Naive thymus-derived CD4-positive, alpha-beta T cell (primary cell): ENCODE measurements around the gene AP2A2. TPM values are rescaled to one million over a fixed set of nuclear protein-coding genes. Genes with fewer than 3 reads are reported as not detected.

Source experiments
- ATAC-seq: fragments of 150-1000 bp; cut with Tn5 transposase; 2 replicates; pipeline ENCODE4 v1.10.0; 2021; ENCODE audit warnings: mild to moderate bottlenecking, moderate library complexity
- CTCF ChIA-PET: fragments of 350-600 bp; sonication (Branson Sonifier 250); formaldehyde crosslinking; loops from one replicate; lab custom pipeline; 2021; ENCODE audit warnings: antibody characterized with exemption; lab: Charles Lee
- POLR2A ChIA-PET: fragments of 350-600 bp; sonication (Branson Sonifier 250); formaldehyde crosslinking; loops from one replicate; lab custom pipeline; 2021; ENCODE audit warnings: antibody characterized with exemption, inconsistent platforms; lab: Charles Lee
- DNase-seq, 9 donors: peaks; one replicate each; pipeline versions ENCODE4 v3.0.0 to v3.0.0-alpha.2; 2020 to 2022; ENCODE audit warnings: mixed read lengths in 1 of 9
- H3K27ac ChIP-seq: one replicate; pipeline ENCODE4 v1.7.0; 2013; ENCODE audit warnings: mild to moderate bottlenecking, low read depth, low read length, moderate library complexity
- H3K27me3 ChIP-seq, 2 donors: one replicate each; pipeline ENCODE4 v1.7.0; 2013; ENCODE audit warnings: low read length in 2 of 2, mild to moderate bottlenecking in 2 of 2, moderate library complexity in 2 of 2; ENCODE audit not compliant: control insufficient read depth in 2 of 2, insufficient read depth in 2 of 2
- H3K36me3 ChIP-seq, 3 experiments: 1 replicate in 2 of 3; 2 replicates in 1 of 3; pipeline ENCODE4 v1.7.0; 2013; ENCODE audit warnings: low read length in 3 of 3, mild to moderate bottlenecking in 3 of 3, moderate library complexity in 1 of 3; ENCODE audit not compliant: insufficient read depth in 3 of 3, control insufficient read depth in 2 of 3
- H3K4me1 ChIP-seq, 2 donors: one replicate each; pipeline ENCODE4 v1.7.0; 2013; ENCODE audit warnings: low read length in 2 of 2, mild to moderate bottlenecking in 2 of 2, moderate library complexity in 1 of 2; ENCODE audit not compliant: control insufficient read depth in 2 of 2, insufficient read depth in 2 of 2
- H3K4me3 ChIP-seq: 2 replicates; pipeline ENCODE4 v1.7.0; 2013; ENCODE audit warnings: mild to moderate bottlenecking, low read length
- H3K9me3 ChIP-seq, 3 experiments: 1 replicate in 2 of 3; 2 replicates in 1 of 3; pipeline ENCODE4 v1.7.0; 2013; ENCODE audit warnings: low read length in 3 of 3; ENCODE audit not compliant: control insufficient read depth in 2 of 3
- H3K27ac Mint-ChIP-seq, 9 donors: one replicate each; pipeline ENCODE4 v1.8.0; 2020 to 2022; ENCODE audit warnings: mixed read lengths in 9 of 9, mild to moderate bottlenecking in 8 of 9, moderate library complexity in 5 of 9, inconsistent platforms in 2 of 9
- H3K27me3 Mint-ChIP-seq, 5 donors: one replicate each; pipeline ENCODE4 v1.8.0; 2021 to 2022; ENCODE audit warnings: mixed read lengths in 5 of 5, mild to moderate bottlenecking in 1 of 5
- H3K36me3 Mint-ChIP-seq, 5 donors: one replicate each; pipeline ENCODE4 v1.8.0; 2020 to 2022; ENCODE audit warnings: mixed read lengths in 5 of 5, mild to moderate bottlenecking in 3 of 5, inconsistent platforms in 1 of 5
- H3K4me1 Mint-ChIP-seq, 7 donors: one replicate each; pipeline ENCODE4 v1.8.0; 2020 to 2022; ENCODE audit warnings: mixed read lengths in 7 of 7, mild to moderate bottlenecking in 3 of 7, inconsistent platforms in 1 of 7
- H3K4me3 Mint-ChIP-seq, 10 donors: one replicate each; pipeline ENCODE4 v1.8.0; 2020 to 2022; ENCODE audit warnings: mild to moderate bottlenecking in 10 of 10, mixed read lengths in 10 of 10, moderate library complexity in 6 of 10, inconsistent platforms in 2 of 10
- H3K9me3 Mint-ChIP-seq, 11 donors: one replicate each; pipeline ENCODE4 v1.8.0; 2020 to 2022; ENCODE audit warnings: mixed read lengths in 11 of 11, mild to moderate bottlenecking in 4 of 11, inconsistent platforms in 1 of 11, moderate library complexity in 1 of 11
- intact Hi-C, 2 donors: fragments of 100-400 bp; cut with micrococcal nuclease; formaldehyde crosslinking; loops; one replicate each; pipeline ENCODE4 v1.15.1; 2023
- polyA plus RNA-seq, 2 donors: library from polyadenylated mRNA; unstranded; fragments of 300-500 nt; fragmentation: Illumina TruSeq; gene quantifications; one replicate each; pipeline ENCODE4 v1.2.3, GENCODE V29; 2021
- total RNA-seq, 6 experiments: library from RNA in 5 of 6; stranded (reverse) in 5 of 6; gene quantifications; 1 replicate in 5 of 6; 2 replicates in 1 of 6; pipeline ENCODE4 v1.2.3 and lab custom pipeline; 2021 to 2026

AP2A2 gene
- total and polyA plus RNA-seq, 7 experiments from 2014 or later, result 8.7 to 93.3 (median 79.3) TPM

- DNase-seq (no peak), ATAC-seq (no peak)
- Histone ChIP-seq H3K27ac (no peak overlapping the region), H3K36me3 (peaks cover 0 to 23% (median 0%) of the 10 kb centered on the region in 3 experiments), H3K9me3 (peaks cover 0 to 13% (median 0%) of the 10 kb centered on the region in 3 experiments), H3K27me3 (no peaks in the 10 kb centered on the region), H3K4me3 (no peak overlapping the region), H3K4me1 (peaks cover 0 to 5% of the 10 kb centered on the region in 2 donors)
- Mint-ChIP-seq H3K27me3 (no peaks in the 10 kb centered on the region), H3K36me3 (peaks cover 0 to 31% (median 10%) of the 10 kb centered on the region in 5 donors), H3K9me3 (peaks cover 0 to 11% (median 3%) of the 10 kb centered on the region in 11 donors), H3K4me3 (no peak overlapping the region), H3K4me1 (peaks cover 4 to 54% (median 46%) of the 10 kb centered on the region in 7 donors), H3K27ac (peak overlapping the region in 1 of 9 donors; percentile 77)
- ChIA-PET POLR2A (no interaction called here), CTCF (interaction anchor here (0.6 kb wide), 1 partner anchor 107 kb away, joined by 3 read pairs; no protein-coding TSS in a partner anchor)
- intact Hi-C loops, result no loop called here
Measured at GRCh38 chr11:953512-953911, 27.8 kb downstream of the AP2A2 start.

GRCh38 chr11:954392-955153 is 28.9 kb downstream of the AP2A2 start:
- ATAC-seq, result no peak
- peaks cover 0 to 4% (median 0%) of the 10 kb centered on the region in 11 donors for H3K9me3 Mint-ChIP-seq
- intact Hi-C loops, result no loop called here
- H3K4me3 Mint-ChIP-seq, result no peak overlapping the region
- Histone ChIP-seq H3K4me1 (peaks cover 0 to 5% of the 10 kb centered on the region in 2 donors), H3K36me3 (peaks cover 0 to 33% (median 0%) of the 10 kb centered on the region in 3 experiments), H3K4me3 (no peak overlapping the region), H3K27ac (no peak overlapping the region), H3K27me3 (no peaks in the 10 kb centered on the region), H3K9me3 (peaks cover 0 to 5% (median 0%) of the 10 kb centered on the region in 3 experiments)
- no peaks in the 10 kb centered on the region for H3K27me3 Mint-ChIP-seq
- H3K27ac Mint-ChIP-seq, result peak overlapping the region in 8 of 9 donors; percentile 1 to 87 (median 48)
- POLR2A ChIA-PET, result no interaction called here
- peaks cover 0 to 26% (median 5%) of the 10 kb centered on the region in 5 donors for H3K36me3 Mint-ChIP-seq
- H3K4me1 Mint-ChIP-seq, result peaks cover 4 to 54% (median 46%) of the 10 kb centered on the region in 7 donors
- CTCF ChIA-PET, result no interaction called here
- DNase-seq, result no peak

GRCh38 chr11:955154-956063 is 29.7 kb downstream of the AP2A2 start:
- no peak for ATAC-seq
- Histone ChIP-seq H3K36me3 (peaks cover 0 to 41% (median 3%) of the 10 kb centered on the region in 3 experiments), H3K4me1 (peaks cover 0 to 5% of the 10 kb centered on the region in 2 donors), H3K9me3 (no peaks in the 10 kb centered on the region), H3K27ac (peak overlapping the region; percentile 8), H3K4me3 (no peak overlapping the region), H3K27me3 (no peaks in the 10 kb centered on the region)
- Mint-ChIP-seq H3K9me3 (no peaks in the 10 kb centered on the region), H3K36me3 (peaks cover 0 to 21% (median 0%) of the 10 kb centered on the region in 5 donors), H3K4me1 (peaks cover 4 to 50% (median 43%) of the 10 kb centered on the region in 7 donors), H3K27ac (peak overlapping the region in 7 of 9 donors; percentile 9 to 90 (median 73)), H3K4me3 (no peak overlapping the region), H3K27me3 (no peaks in the 10 kb centered on the region)
- ChIA-PET CTCF (no interaction called here), POLR2A (interaction anchor here (0.8 kb wide), 1 partner anchor 43 kb away, joined by 3 read pairs; no protein-coding TSS in a partner anchor)
- intact Hi-C loops, result no loop called here
- no peak for DNase-seq

- H3K27me3 Mint-ChIP-seq, result no peaks in the 10 kb centered on the region
- no peaks in the 10 kb centered on the region for H3K9me3 Mint-ChIP-seq
- no peak overlapping the region for H3K4me3 ChIP-seq
- intact Hi-C loops, result no loop called here
- H3K27me3 ChIP-seq, result no peaks in the 10 kb centered on the region
- peaks cover 4 to 45% (median 34%) of the 10 kb centered on the region in 7 donors for H3K4me1 Mint-ChIP-seq
- peaks cover 0 to 21% (median 4%) of the 10 kb centered on the region in 5 donors for H3K36me3 Mint-ChIP-seq
- H3K27ac ChIP-seq, result no peak overlapping the region
- ATAC-seq, result no peak
- peaks cover 0 to 5% of the 10 kb centered on the region in 2 donors for H3K4me1 ChIP-seq
- peak overlapping the region in 3 of 9 donors; percentile 32 to 43 (median 38) for H3K27ac Mint-ChIP-seq
- no peak for DNase-seq
- ChIA-PET POLR2A (no interaction called here), CTCF (no interaction called here)
- no peak overlapping the region for H3K4me3 Mint-ChIP-seq
- no peaks in the 10 kb centered on the region for H3K9me3 ChIP-seq
- H3K36me3 ChIP-seq, result peaks cover 0 to 45% (median 3%) of the 10 kb centered on the region in 3 experiments
Measured at GRCh38 chr11:957212-957920, 31.7 kb downstream of the AP2A2 start.

- Histone ChIP-seq H3K27ac (no peak overlapping the region), H3K4me1 (peaks cover 0 to 5% of the 10 kb centered on the region in 2 donors), H3K4me3 (no peak overlapping the region), H3K36me3 (peaks cover 0 to 45% (median 3%) of the 10 kb centered on the region in 3 experiments), H3K9me3 (no peaks in the 10 kb centered on the region), H3K27me3 (no peaks in the 10 kb centered on the region)
- Mint-ChIP-seq H3K4me1 (peaks cover 4 to 38% (median 28%) of the 10 kb centered on the region in 7 donors), H3K4me3 (no peak overlapping the region), H3K9me3 (no peaks in the 10 kb centered on the region), H3K36me3 (peaks cover 0 to 23% (median 7%) of the 10 kb centered on the region in 5 donors), H3K27me3 (no peaks in the 10 kb centered on the region), H3K27ac (peak overlapping the region in 4 of 9 donors; percentile 13 to 47 (median 27))
- intact Hi-C loops, result no loop called here
- no peak for DNase-seq
- POLR2A ChIA-PET, result no interaction called here
- CTCF ChIA-PET, result no interaction called here
- ATAC-seq, result no peak
Measured at GRCh38 chr11:958101-958500, 32.4 kb downstream of the AP2A2 start.

GRCh38 chr11:959027-959426 is 33.4 kb downstream of the AP2A2 start:
- ATAC-seq (no peak), DNase-seq (no peak)
- no peak overlapping the region for H3K4me3 Mint-ChIP-seq
- H3K4me1 Mint-ChIP-seq, result peaks cover 4 to 32% (median 20%) of the 10 kb centered on the region in 7 donors
- Histone ChIP-seq H3K27me3 (no peaks in the 10 kb centered on the region), H3K36me3 (peaks cover 0 to 54% (median 3%) of the 10 kb centered on the region in 3 experiments), H3K4me3 (no peak overlapping the region), H3K9me3 (no peaks in the 10 kb centered on the region), H3K4me1 (peaks cover 0 to 5% of the 10 kb centered on the region in 2 donors), H3K27ac (no peak overlapping the region)
- POLR2A ChIA-PET, result no interaction called here
- CTCF ChIA-PET, result no interaction called here
- H3K27ac Mint-ChIP-seq, result peak overlapping the region in 1 of 9 donors; percentile 47
- H3K27me3 Mint-ChIP-seq, result no peaks in the 10 kb centered on the region
- intact Hi-C loops, result no loop called here
- peaks cover 0 to 29% (median 9%) of the 10 kb centered on the region in 5 donors for H3K36me3 Mint-ChIP-seq
- H3K9me3 Mint-ChIP-seq, result peaks cover 0 to 1% (median 0%) of the 10 kb centered on the region in 11 donors
